ENCODE measurements around the gene CPZ. TPM values are rescaled to one million over a fixed set of nuclear protein-coding genes. Genes with fewer than 3 reads are reported as not detected.

Gene CPZ
- total RNA-seq, 1 experiment from 2014 or later = 37.3 TPM

- Mint-ChIP-seq H3K36me3 (ENCODE audit: insufficient read depth in 1 of 3, low read depth in 3 of 3) (no peaks in the 10 kb centered on the region), H3K27me3 (ENCODE audit: low read depth) (peaks cover 38% of the 10 kb centered on the region), H3K27ac (no peak overlapping the region), H3K4me3 (0 out of 5 replicates have a peak overlapping the region, but pooled peaks of 1 of the 2 experiments have one; percentile 2), H3K4me1 (peaks cover 37 to 43% of the 10 kb centered on the region in 2 experiments), H3K9me3 (no peaks in the 10 kb centered on the region)
- no peak for DNase-seq
- H3K9ac ChIP-seq (ENCODE audit: extremely low read depth, insufficient read length, low read length) = no peak overlapping the region
- no peak overlapping the region for H2BK20ac ChIP-seq (ENCODE audit: low read depth, low read length, poor library complexity, severe bottlenecking)
- H4K91ac ChIP-seq (ENCODE audit: insufficient read length, low read depth, low read length) = no peak overlapping the region
- H3K56ac ChIP-seq (ENCODE audit: insufficient read length, low read depth, low read length) = no peak overlapping the region
- peaks cover 9% of the 10 kb centered on the region; the same call in 1 of the 2 replicates for H3K27me3 ChIP-seq (ENCODE audit: insufficient read depth, low read length)
- no peaks in the 10 kb centered on the region for H4K20me1 ChIP-seq (ENCODE audit: control insufficient read depth, insufficient read depth, insufficient read length)
- no peaks in the 10 kb centered on the region for H3K79me2 ChIP-seq (ENCODE audit: insufficient read depth, low read length)
- no peak overlapping the region for H3K4me2 ChIP-seq (ENCODE audit: insufficient read depth, insufficient read length, low read length)
- no peaks in the 10 kb centered on the region for H3K4me1 ChIP-seq (ENCODE audit: insufficient read depth, low read length)
- no peak overlapping the region for H4K8ac ChIP-seq (replicated peaks; ENCODE audit: insufficient read length, low read depth, low read length)
- H2AFZ ChIP-seq (ENCODE audit: low read length) = no peak overlapping the region
- no peak overlapping the region for H3K27ac ChIP-seq (ENCODE audit: insufficient read length, low read depth, low read length)
- H3K4ac ChIP-seq (ENCODE audit: low read depth, low read length) = no peak overlapping the region
- H3K14ac ChIP-seq (ENCODE audit: insufficient read depth, low read length) = no peak overlapping the region
- peaks cover 9% of the 10 kb centered on the region for H3K23me2 ChIP-seq (ENCODE audit: insufficient read length, low read depth, low read length, poor library complexity, severe bottlenecking)
- no CpG with 5 or more reads among the region's 12 CpGs for WGBS (ENCODE audit: extremely low coverage, insufficient read length, low lambda C conversion rate)
- H3K9me3 ChIP-seq (ENCODE audit: control insufficient read depth, low read depth, low read length) = no peaks in the 10 kb centered on the region
- H3K79me1 ChIP-seq (ENCODE audit: insufficient read depth, low read depth, low read length, poor library complexity, severe bottlenecking) = no peaks in the 10 kb centered on the region
- no peak overlapping the region for H2BK120ac ChIP-seq (ENCODE audit: low read depth, low read length, poor library complexity, severe bottlenecking)
- no peak overlapping the region for H2BK5ac ChIP-seq (ENCODE audit: insufficient read length, low read length)
- H2BK15ac ChIP-seq (ENCODE audit: low read depth, low read length) = no peak overlapping the region
- no peak for TF ChIP-seq CTCF (conservative IDR thresholded peaks at IDR 0.05)
- no peak overlapping the region for H4K5ac ChIP-seq (ENCODE audit: insufficient read length, low read depth, low read length)
- H2BK12ac ChIP-seq (ENCODE audit: insufficient read length, low read depth, low read length) = no peak overlapping the region
- H2AK5ac ChIP-seq (ENCODE audit: insufficient read length, low read length) = no peak overlapping the region
- H3K18ac ChIP-seq (ENCODE audit: insufficient read length, low read depth, low read length) = no peak overlapping the region
- no peak overlapping the region for H3T11ph ChIP-seq (ENCODE audit: low read length)
- no peak overlapping the region for H3K23ac ChIP-seq (ENCODE audit: insufficient read length, low read depth, low read length)
These were observed 10.1 kb upstream of the CPZ start for GRCh38 chr4:8582436-8582835.
